HG03378 (cell line): ENCODE results near the gene NOL11.
"Not testable (repeated sequence)": the region's sequence is repeated elsewhere in the genome, so short reads cannot be mapped to it uniquely, and the experiment has no call there.

Experiments used
- ATAC-seq: cut with Tn5 transposase; IDR thresholded peaks from one replicate; pipeline ENCODE4 v1.9.1; 2021; ENCODE audit warnings: mild to moderate bottlenecking, moderate library complexity; ENCODE audit not compliant: unreplicated experiment

NOL11 gene

GRCh38 chr17:67752160-67752559 lies 34.4 kb downstream of the NOL11 start:
- not testable (repeated sequence) for ATAC-seq

GRCh38 chr17:67753026-67753425 lies 35.3 kb downstream of the NOL11 start:
- ATAC-seq: no peak

GRCh38 chr17:67754001-67754400 lies 36.3 kb downstream of the NOL11 start:
- ATAC-seq: no peak

- not testable (repeated sequence) for ATAC-seq
These were observed 37.0 kb downstream of the NOL11 start for GRCh38 chr17:67754686-67755085.

GRCh38 chr17:67756766-67757165 lies 39.0 kb downstream of the NOL11 start:
- not testable (repeated sequence) for ATAC-seq

- ATAC-seq: no peak
These were observed 41.8 kb downstream of the NOL11 start for GRCh38 chr17:67759355-67760171.

GRCh38 chr17:67765623-67766022 lies 47.9 kb downstream of the NOL11 start:
- no peak for ATAC-seq

GRCh38 chr17:67769231-67769630 lies 51.5 kb downstream of the NOL11 start:
- no peak for ATAC-seq

- ATAC-seq: no peak
These were observed 52.8 kb downstream of the NOL11 start for GRCh38 chr17:67770539-67770938.

GRCh38 chr17:67772679-67773078 lies 54.9 kb downstream of the NOL11 start:
- no peak for ATAC-seq

- no peak for ATAC-seq
These were observed 55.5 kb downstream of the NOL11 start for GRCh38 chr17:67773246-67773645.

- ATAC-seq: no peak
These were observed 61.4 kb downstream of the NOL11 start for GRCh38 chr17:67779098-67779672.

GRCh38 chr17:67784364-67785121 lies 66.8 kb downstream of the NOL11 start:
- no peak for ATAC-seq

GRCh38 chr17:67785122-67785477 lies 67.4 kb downstream of the NOL11 start:
- ATAC-seq: no peak

- no peak for ATAC-seq
These were observed 67.8 kb downstream of the NOL11 start for GRCh38 chr17:67785504-67785903.
